HEK293T (cell line): ENCODE measurements around the gene DMD.

ENCODE experiments used
- BHLHE40 ChIP-seq: fragments of 450-650 bp; IDR thresholded peaks from 2 replicates; pipeline ENCODE4 v1.6.1; 2016; ENCODE audit warnings: mild to moderate bottlenecking, moderate library complexity, borderline replicate concordance
- CTBP1 ChIP-seq: fragments of 450-650 bp; IDR thresholded peaks from 2 replicates; pipeline ENCODE4 v1.6.1; 2016; ENCODE audit warnings: borderline replicate concordance
- FOXA1 ChIP-seq: fragments of 450-650 bp; IDR thresholded peaks from 2 replicates; pipeline ENCODE4 v1.6.1; 2016; ENCODE audit warnings: mild to moderate bottlenecking
- FOXK2 ChIP-seq: fragments of 450-650 bp; IDR thresholded peaks from 2 replicates; pipeline ENCODE4 v1.6.1; 2016; ENCODE audit warnings: mild to moderate bottlenecking
- HDGF ChIP-seq: fragments of 450-650 bp; IDR thresholded peaks from 2 replicates; pipeline ENCODE4 v1.6.1; 2017; ENCODE audit warnings: antibody characterized with exemption, borderline replicate concordance
- L3MBTL2 ChIP-seq: fragments of 450-650 bp; conservative IDR thresholded peaks from 2 replicates; pipeline ENCODE4 v1.6.1; 2016; ENCODE audit warnings: mild to moderate bottlenecking
- NFRKB ChIP-seq: fragments of 450-650 bp; IDR thresholded peaks from 2 replicates; pipeline ENCODE4 v1.6.1; 2016; ENCODE audit warnings: mild to moderate bottlenecking, moderate library complexity
- PKNOX1 ChIP-seq: fragments of 450-650 bp; IDR thresholded peaks from 2 replicates; pipeline ENCODE4 v1.6.1; 2016
- SP1 ChIP-seq: fragments of 450-650 bp; IDR thresholded peaks from 2 replicates; pipeline ENCODE4 v1.6.1; 2017
- SUZ12 ChIP-seq: fragments of 450-650 bp; IDR thresholded peaks from 2 replicates; pipeline ENCODE4 v1.6.1; 2016; ENCODE audit warnings: mild to moderate bottlenecking
- TARDBP ChIP-seq: fragments of 450-650 bp; IDR thresholded peaks from 2 replicates; pipeline ENCODE4 v1.6.1; 2016
- ZNF384 ChIP-seq: fragments of 450-650 bp; IDR thresholded peaks from 2 replicates; pipeline ENCODE4 v1.6.1; 2016

GRCh38 chrX:31181377-31182000 lies 2029.9 kb downstream of the DMD start:
- TF ChIP-seq SP1 = no peak
- no peak for TF ChIP-seq SUZ12
- TF ChIP-seq HDGF = no peak
- no peak for TF ChIP-seq L3MBTL2
- no peak for TF ChIP-seq CTBP1
- TF ChIP-seq FOXA1 = no peak
- no peak for TF ChIP-seq PKNOX1
- no peak for TF ChIP-seq FOXK2
- no peak for TF ChIP-seq NFRKB
- TF ChIP-seq TARDBP = no peak
- no peak for TF ChIP-seq BHLHE40
- no peak for TF ChIP-seq ZNF384
